HG02970 (cell line): ENCODE data around the gene OR7C1.
"Not testable (repeated sequence)": the region's sequence is repeated elsewhere in the genome, so short reads cannot be mapped to it uniquely, and the experiment has no call there.

Source experiments
- ATAC-seq: cut with Tn5 transposase; IDR thresholded peaks from one replicate; pipeline ENCODE4 v1.9.1; 2021; ENCODE audit warnings: mild to moderate bottlenecking, moderate library complexity, moderate number of reproducible peaks; ENCODE audit not compliant: unreplicated experiment, low FRiP score

OR7C1 gene

DNA sequence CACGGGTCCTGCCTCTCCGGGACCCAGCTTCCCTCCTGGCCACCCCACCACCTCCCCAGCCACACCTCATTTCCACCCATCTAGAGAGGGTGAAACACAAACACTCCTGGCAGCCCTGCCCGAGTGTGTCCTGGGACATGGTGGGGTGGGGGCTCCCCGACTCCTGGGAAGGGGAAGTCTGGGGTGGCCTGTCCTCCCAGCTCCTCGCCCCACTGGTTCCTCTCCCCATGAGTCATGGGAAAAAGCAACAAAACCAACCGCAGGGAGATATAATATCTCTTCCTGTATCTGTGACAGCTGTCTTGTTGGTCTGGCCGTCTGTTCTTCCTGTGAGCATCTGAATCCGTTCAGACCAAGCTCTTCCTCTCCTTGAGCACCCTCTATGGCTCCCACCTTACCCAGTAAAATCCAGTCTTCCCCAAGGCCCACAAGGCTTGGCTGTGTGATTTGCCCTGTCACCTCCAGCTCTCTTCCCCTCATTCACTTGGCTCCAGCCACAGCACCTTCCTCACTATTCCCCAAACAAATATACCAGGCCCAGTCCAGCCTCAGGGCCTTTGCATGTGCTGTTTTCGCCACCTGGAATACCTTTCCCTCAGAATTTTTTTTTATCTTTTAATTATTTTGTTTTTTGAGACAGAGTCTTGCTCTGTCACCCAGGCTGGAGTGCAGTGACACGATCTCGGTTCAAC lies 49.7 kb downstream of the OR7C1 start:
- not testable (repeated sequence) for ATAC-seq

DNA sequence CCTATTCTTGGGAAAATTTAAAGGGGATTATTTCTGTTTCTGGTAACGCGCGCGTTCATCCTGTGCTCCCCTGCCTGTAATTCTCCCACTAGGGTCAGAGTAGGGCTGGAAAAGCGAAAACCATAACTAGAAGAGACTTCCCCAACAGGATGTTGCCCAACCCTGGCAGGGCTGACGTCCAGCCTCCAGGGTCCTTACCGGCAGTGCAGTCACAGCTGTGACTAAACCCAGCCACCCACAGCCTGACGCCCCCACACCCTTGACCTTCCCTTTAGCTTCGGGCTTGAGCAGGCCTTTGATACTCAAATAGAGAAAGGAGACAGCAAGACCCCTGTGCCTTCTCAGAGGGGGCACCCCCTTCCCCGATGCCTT lies 50.3 kb downstream of the OR7C1 start:
- not testable (repeated sequence) for ATAC-seq

DNA sequence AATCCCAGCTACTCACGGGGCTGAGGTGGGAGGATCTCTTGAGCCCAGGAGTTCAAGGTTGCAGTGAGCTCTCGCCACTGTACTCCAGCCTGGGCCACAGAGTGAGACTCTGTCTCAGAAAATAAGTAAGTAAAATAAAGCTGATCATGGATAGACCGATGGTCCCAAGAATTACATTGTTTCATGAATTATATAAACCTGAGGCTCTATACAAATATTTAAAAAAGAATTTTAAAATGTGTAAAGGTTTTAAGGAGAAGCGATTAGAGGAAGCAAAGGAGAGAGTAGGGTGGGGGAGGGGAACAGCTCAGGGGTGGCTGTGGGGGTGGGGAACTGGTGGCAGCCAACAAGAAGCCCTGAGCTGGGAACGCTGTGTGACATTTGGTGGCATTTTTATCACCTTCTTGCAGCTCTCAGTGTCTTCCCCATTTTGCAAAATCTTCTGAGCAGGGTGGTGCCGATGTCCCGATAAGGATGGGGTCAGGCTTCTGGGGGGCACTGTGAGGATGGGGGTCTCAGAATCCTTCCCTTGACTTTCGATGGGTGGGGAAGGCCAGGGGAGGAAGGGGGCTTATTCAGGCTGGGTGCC lies 51.5 kb downstream of the OR7C1 start:
- not testable (repeated sequence) for ATAC-seq

DNA sequence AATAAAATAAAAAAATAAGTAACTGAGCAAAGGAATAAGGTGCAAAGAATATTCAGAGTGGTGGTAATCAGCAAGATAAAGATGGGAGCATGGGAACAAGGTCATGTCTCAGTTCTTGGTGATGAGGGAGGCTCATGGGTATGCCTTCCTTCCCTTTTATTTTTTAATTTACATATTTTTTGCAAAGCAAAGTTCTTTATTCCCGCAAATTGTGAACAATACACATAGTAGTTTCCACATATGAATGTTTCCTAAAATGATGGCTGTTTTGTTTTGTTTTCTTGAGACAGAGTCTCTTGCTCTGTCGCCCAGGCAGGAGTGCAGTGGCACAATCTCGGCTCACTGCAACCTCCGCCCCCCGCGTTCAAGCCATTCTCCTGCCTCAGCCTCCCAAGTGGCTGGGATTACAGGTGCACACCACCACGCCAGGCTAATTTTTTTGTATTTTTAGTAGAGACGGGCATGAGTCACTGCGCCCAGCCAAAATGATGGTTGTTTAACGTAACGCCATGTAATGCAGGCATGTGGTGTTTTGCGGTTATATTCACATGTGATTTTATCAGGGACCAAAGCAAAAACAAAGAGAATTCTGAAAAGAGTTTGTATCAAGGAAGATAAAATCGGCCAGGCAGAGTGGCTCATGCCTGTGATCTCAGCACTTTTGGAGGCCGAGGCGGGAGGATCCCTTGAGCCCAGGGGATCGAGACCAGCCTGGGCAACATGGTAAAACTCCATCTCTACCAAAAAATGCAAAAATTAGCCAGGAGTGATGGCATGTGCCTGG lies 52.2 kb downstream of the OR7C1 start:
- ATAC-seq = no peak

DNA sequence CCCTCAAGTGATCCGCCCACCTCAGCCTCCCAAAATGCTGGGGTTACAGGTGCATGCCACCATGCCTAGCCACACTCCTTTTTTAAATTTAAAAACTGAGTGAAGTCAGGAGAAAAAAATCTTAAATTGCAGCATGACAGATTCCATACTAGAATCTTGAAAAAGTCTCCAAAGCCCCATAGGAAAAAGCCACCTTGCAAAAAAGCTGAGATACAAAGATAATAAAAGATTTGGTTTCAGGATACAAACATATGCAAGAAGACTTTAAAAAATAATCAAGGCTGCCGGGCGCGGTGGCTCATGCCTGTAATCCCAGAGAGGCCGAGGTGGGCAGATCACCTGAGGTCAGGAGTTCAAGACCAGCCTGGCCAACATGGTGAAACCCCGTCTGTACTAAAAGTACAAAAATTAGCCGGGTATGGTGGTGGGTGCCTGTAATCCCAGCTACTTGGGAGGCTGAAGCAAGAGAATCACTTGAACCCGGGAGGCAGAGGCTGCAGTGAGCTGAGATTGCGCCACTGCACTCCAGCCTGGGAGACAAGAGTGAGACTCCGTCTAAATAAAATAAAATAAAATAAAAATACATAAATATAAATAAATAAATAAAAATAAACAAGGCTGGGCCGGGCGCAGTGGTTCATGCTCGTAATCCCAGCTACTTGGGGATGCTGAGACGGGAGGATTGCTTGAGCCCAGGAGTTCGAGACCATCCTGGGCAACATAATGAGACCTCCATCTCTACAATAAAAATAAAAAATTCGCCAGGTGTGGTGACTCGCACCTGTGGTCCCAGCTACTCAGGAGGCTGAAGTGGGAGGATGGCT lies 53.1 kb downstream of the OR7C1 start:
- not testable (repeated sequence) for ATAC-seq

DNA sequence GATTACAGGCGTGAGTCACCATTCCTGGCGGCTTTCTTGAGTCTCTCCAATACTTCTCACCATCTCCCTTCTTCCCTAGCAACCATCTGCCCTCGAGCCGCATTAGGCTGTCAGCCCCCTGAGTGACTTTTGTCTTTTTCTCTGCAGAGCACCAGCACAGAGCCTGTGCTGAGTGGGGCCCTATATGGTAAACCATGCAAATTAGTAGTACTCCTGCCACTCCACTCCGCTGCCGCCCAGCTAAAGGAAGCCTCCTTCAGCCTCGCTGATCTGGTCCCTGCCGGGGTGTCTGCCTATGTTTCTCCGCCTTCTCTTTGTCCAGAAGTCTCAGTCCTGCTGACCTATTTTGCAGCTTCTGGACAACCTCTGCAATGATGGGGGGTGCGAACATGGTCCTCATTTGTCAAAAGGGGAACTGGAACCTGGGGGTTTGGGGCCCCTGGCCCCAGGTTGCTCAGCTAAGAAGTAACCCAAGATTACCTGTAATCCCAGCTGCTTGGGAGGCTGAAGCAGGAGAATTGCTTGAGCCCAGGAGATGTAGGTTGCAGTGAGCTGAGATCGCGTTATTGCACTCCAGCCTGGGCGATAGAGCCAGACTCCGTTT lies 54.3 kb downstream of the OR7C1 start:
- ATAC-seq = not testable (repeated sequence)

DNA sequence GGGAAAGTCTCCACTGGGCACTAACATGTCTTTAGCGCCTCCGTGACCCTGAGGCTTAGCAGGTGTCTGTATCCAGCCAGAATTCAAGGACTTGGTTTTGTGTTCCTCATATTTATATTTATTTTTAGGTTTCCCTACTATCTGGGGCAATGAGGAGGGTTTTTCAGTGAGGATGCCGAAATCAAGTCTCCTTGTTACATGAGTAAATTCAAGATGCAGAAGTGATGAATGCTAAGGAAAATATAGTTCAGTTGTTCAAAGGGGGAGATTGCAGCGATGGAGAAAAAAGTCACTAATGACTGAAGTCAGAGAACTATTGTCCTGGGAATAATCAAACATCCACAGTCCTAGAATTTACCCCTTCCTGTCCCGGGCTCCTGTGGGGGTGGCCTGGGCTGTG lies 55.8 kb downstream of the OR7C1 start:
- ATAC-seq = no peak

DNA sequence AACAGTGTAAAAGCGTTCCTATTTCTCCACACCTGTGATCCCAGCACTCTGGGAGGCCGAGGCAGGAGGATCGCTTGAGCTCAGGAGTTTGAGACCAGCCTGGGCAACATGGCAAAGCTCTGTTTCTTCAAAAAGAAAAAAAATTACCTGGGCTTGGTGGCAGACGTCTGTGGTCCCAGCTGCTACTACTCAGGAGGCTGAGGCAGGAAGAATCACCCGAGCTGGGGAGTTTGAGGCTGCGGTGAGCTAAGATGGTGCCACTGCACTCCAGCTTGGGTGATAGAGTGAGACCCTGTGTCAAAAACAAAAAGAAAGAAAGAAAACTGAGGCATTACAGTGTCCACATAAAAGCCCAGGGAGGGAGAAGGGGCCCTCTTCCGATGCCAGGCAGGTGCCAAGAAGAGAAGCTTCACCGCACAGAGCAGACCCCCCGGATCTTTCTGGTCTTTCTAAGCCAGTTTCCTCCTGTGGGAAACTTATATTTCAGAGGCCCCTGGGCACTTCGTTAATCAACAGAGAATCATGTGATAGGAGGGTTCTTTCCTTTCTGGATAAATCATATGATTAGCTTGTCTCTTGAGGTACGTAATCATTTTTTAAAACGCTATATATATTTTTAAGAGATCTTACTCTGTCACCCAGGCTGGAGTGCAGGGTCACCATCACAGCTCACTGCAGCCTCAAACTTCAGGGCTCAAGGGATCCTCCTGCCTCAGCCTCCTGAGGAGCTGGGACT lies 56.7 kb downstream of the OR7C1 start, which contains the start of gene ADGRE2:
Gene ADGRE2, minus strand, starts transcription at position 451 of the 736 bp plus-strand sequence. CDS start 1,804 bp downstream, outside the sequence.
- not testable (repeated sequence) for ATAC-seq

DNA sequence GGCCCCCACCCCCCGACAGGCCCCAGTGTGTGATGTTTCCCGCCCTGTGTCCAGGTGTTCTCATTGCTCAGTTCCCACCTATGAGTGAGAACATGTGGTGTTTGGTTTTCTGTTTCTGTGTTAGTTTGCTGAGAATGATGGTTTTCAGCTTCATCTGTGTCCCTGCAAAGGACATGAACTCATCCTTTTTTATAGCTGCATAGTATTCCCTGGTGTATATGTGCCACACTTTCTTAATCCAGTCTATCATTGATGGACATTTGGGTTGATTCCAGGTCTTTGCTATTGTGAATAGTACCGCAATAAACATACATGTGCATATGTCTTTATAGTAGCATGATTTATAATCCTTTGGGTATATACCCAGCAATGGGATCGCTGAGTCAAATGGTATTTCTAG lies 57.3 kb downstream of the OR7C1 start:
- not testable (repeated sequence) for ATAC-seq

DNA sequence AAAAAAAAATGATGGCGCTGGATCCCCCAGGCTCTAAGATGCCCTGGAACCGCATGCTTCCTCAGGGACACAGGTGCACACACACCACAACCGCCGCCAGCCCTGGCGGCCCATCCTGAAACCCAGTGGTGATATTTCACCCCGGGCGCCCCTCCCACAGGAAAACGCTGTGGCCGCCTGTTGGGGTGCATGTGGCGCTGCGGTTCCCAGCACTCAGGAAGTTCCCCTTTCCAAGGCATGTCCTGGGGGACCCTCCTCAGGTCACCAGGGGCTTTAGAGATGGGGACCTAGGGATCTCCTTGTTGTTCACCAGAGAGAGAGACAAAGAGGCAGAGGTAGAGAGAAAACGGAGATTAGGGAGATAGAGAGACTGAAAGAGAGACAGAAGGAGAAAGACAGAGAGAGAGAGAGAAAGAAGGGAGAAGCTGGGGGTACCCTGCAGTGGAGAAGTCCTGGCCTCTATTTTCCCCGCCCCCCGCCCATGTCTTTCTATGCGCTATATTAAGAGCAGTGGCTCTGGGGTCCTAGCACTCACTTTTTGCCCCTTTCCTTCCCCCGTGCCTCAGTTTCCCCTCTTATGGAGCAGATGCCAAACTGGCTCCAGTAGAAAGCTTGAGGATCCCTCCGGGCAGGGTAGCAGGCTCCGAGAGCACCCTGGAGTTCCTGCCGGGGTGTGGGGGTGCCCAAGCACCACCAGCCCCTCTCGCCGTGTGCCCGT lies 59.0 kb downstream of the OR7C1 start:
- no peak for ATAC-seq

DNA sequence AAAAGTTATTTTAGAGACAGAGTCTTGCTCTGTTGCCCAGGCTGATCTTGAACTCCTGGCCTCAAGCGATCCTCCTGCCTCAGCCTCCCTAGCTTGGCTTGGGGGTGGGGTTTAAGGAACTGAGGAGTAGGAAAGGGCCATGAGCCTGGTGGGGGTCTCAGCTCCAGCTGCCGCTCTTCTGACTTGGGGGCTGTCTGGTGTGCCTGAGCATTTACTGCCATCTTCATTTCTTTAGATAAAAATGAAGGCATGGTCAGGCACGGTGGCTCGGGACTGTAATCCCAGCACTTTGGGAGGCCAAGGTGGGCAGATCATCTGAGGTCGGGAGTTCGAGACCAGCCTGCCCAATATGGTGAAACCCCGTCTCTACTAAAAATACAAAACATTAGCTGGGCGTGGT lies 59.7 kb downstream of the OR7C1 start:
- not testable (repeated sequence) for ATAC-seq

DNA sequence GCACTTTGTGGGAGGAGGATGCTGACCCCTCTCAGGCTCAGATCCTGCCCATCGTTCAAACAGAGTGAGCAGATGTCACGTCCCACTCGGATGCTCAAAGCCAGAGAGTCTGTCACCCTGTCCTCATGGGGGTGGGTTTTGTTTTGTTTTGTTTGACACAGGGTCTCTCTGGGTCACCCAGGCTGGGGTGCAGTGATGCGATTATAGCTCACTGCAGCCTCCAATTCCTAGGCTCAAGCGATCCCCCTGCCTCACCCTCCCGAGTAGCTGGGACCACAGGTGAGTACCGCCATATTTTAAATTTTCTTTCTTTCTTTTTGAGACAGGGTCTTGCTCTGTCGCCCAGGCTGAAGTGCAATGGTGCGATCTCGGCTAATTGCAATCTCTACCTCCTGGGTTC lies 60.6 kb downstream of the OR7C1 start:
- no peak for ATAC-seq

DNA sequence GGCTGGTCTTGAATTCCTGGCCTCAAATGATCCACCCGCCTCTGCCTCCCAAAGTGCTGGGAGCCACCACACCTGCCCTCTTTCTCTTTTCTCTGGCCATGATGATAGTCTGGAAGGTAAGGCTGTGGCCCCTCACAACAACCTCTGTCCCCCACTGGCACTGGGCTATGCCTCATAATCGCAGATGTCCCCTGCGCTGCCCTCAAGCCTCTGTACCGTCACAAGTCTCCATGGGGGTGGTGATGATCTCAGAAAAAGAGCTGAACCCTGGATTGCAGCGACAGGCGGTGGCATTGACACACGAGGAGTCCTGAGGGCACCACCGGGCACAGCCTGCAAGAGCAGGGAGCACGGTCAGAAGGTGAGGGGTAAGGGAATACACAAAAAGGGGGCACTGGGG lies 61.3 kb downstream of the OR7C1 start:
- ATAC-seq = not testable (repeated sequence)

DNA sequence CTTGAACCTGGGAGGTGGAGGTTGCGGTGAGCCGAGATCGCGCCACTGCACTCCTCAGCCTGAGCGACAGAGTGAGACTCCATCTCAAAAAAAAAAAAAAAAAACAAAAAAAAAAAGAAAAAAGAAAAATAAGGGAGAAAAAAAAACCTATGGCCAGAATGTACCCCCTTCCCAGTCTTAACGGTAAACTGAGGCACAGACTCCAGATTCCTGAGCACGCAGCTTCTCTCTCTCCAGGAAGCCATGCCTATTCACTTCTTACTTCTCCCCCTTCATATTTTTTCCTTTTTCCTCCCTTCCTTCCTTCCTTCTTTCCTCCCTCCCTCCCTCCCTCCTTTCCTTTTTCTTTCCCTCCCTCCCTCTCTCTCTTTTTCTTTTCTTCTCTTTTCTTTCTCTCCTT lies 62.0 kb downstream of the OR7C1 start:
- no peak for ATAC-seq

DNA sequence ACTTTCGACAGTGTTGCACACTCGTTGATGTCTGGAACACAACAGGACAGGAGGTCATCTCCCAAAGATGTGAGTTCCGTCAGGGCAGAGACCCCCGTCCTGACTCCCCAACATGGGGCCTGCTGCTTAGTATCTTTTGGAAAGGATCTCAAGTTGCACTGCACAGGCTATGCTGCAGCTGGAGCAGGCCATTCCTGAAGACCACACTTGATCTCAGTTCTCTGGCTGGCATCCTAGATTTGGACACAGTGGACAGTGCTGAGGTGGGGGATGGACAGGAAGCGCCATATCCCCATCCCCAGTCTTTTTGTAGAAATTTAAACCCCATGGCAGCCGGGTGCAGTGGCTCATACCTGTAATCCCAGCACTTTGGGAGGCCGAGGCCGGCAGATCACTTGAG lies 62.5 kb downstream of the OR7C1 start:
- ATAC-seq = no peak

DNA sequence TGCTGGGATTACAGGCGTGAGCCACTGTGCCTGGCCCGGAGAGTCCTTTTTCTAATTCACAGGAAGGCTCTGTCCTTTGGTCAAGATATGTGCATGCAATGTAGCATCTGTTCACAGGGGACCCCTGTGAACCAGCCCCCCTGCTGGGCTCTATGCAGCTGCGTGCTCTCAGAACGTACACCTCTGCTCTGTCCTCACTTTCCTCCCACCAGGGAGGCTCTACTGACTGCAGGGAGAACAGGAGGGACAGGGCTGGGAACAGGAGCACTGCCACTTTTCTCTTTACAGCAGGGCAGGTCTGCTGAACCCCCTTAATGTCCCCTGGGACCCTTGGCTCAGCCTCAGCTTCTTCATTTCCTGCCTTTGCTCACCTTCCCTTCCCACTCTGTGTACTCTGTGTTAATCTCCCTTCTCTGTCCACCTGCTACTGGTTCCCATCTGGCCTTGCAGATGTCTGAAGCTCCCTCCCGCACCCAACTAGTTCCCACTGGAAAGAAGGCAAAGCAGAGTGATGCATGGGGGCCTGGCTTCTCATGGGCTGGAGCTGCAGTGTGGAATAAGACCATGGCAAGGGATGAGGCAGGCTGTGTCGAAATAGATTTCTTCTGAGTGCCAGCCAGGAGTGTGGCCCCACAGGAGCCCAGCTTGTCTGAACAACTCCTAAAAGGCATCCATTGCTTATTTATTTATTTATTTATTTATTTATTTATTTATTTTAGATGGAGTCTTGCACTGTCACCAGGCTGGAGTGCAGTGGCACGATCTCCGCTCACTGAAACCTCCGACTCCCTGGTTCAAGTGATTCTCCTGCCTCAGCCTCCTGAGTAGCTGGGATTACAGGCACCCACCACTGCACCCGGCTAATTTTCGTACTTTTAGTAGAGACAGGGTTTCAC lies 63.8 kb downstream of the OR7C1 start:
- ATAC-seq = no peak

DNA sequence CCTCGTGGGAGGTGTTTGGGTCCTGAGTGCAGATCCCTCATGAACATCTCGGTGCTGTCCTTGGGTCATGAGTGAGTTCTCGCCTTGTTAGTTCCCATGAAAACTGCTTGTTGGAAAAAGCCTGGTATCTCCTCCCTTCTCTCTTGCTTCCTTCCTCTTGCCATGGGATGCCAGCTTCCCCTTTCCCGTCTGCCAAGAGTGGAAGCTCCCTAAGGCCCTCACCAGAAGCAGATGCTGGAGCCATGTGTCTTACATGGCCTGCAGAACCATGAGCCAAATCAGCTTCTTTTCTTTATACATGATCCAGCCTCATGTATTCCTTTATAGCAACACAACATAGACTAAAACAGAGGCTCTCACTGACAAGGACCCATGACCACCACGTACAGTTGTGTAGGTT lies 64.8 kb downstream of the OR7C1 start:
- ATAC-seq = no peak

DNA sequence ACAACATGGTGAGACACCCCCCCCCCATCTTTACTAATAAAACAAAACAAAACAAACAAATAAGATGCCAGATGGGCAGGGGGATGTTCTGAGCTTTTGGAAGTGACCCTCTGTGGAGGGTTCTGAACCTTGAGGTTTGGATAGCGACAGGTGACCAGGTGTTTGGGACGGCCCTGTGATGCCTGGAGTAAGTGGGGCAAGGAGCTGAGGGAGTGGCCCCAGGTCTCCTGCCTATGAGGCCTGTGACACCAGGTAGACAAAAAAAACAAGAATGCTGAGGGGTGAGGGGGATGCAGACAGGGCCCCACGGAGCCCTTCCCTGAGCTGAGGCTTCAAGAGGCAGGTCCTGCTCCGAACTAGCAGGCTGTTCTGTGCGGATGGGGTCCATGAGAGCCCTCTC lies 65.8 kb downstream of the OR7C1 start:
- ATAC-seq = no peak
